Activated B cell treated with CpG ODN at 0.5 μM for 24 hours (primary cell): ENCODE measurements around the gene NEK2. TPM values are rescaled to one million over a fixed set of nuclear protein-coding genes. Genes with fewer than 3 reads are reported as not detected.

Experiments used
- ATAC-seq: fragments of 200-7000 bp; cut with Tn5 transposase; one replicate; pipeline ENCODE4 v1.10.0; 2021; ENCODE audit warnings: low read depth, mild to moderate bottlenecking, moderate library complexity
- CTCF ChIA-PET: fragments of 350-600 bp; sonication (Branson Sonifier 250); formaldehyde crosslinking; loops from one replicate; lab custom pipeline; 2021; ENCODE audit warnings: antibody characterized with exemption; lab: Charles Lee
- POLR2A ChIA-PET: fragments of 350-600 bp; sonication (Branson Sonifier 250); formaldehyde crosslinking; loops from one replicate; lab custom pipeline; 2021; ENCODE audit warnings: antibody characterized with exemption; lab: Charles Lee
- DNase-seq: peaks from one replicate; pipeline ENCODE4 v3.0.0; 2022
- H3K27ac Mint-ChIP-seq: one replicate; pipeline ENCODE4 v1.8.0; 2020; ENCODE audit warnings: mixed read lengths
- H3K27me3 Mint-ChIP-seq: one replicate; pipeline ENCODE4 v1.8.0; 2021; ENCODE audit warnings: mixed read lengths
- H3K36me3 Mint-ChIP-seq: one replicate; pipeline ENCODE4 v1.8.0; 2021; ENCODE audit warnings: low read depth, mixed read lengths
- H3K4me1 Mint-ChIP-seq: one replicate; pipeline ENCODE4 v1.8.0; 2021; ENCODE audit warnings: mixed read lengths
- H3K4me3 Mint-ChIP-seq: one replicate; pipeline ENCODE4 v1.8.0; 2020; ENCODE audit warnings: mild to moderate bottlenecking, mixed read lengths
- H3K9me3 Mint-ChIP-seq: one replicate; pipeline ENCODE4 v1.8.0; 2020; ENCODE audit warnings: mixed read lengths
- CTCF ChIP-seq: fragments of 200-600 bp; IDR thresholded peaks from one replicate; pipeline ENCODE4 v1.8.0; 2022; ENCODE audit warnings: antibody characterized with exemption, mild to moderate bottlenecking
- intact Hi-C: fragments of 100-400 bp; cut with micrococcal nuclease; formaldehyde crosslinking; loops from one replicate; pipeline ENCODE4 v1.15.1; 2024
- total RNA-seq: library from RNA; stranded (reverse); gene quantifications from 2 replicates; pipeline ENCODE4 v1.2.3, GENCODE V29; 2022

NEK2 gene
- total RNA-seq, 1 donor from 2014 or later: 0.35 TPM

- Mint-ChIP-seq H3K27me3 (no peaks in the 10 kb centered on the region), H3K4me3 (no peak overlapping the region), H3K4me1 (peaks cover 9% of the 10 kb centered on the region), H3K9me3 (no peaks in the 10 kb centered on the region), H3K27ac (no peak overlapping the region), H3K36me3 (no peaks in the 10 kb centered on the region)
- TF ChIP-seq CTCF: no peak
- no peak for ATAC-seq
- CTCF ChIA-PET: no interaction called here
- intact Hi-C loops: no loop called here
- POLR2A ChIA-PET: interaction anchor here (1.5 kb wide), 1 partner anchor 10 kb away, joined by 3 read pairs; no protein-coding TSS in a partner anchor
- no peak for DNase-seq
Observed at GRCh38 chr1:211708926-211709325, 33.5 kb upstream of the NEK2 start.

- no peak for TF ChIP-seq CTCF
- no peaks in the 10 kb centered on the region for H3K36me3 Mint-ChIP-seq
- no peak for ATAC-seq
- H3K4me3 Mint-ChIP-seq: no peak overlapping the region
- H3K27me3 Mint-ChIP-seq: no peaks in the 10 kb centered on the region
- ChIA-PET POLR2A (interaction anchor here (1.5 kb wide), 1 partner anchor 9 kb away, joined by 3 read pairs; no protein-coding TSS in a partner anchor), CTCF (no interaction called here)
- DNase-seq: no peak
- H3K9me3 Mint-ChIP-seq: no peaks in the 10 kb centered on the region
- H3K27ac Mint-ChIP-seq: no peak overlapping the region
- peaks cover 9% of the 10 kb centered on the region for H3K4me1 Mint-ChIP-seq
- intact Hi-C loops: no loop called here
Observed at GRCh38 chr1:211708006-211708405, 32.6 kb upstream of the NEK2 start.

GRCh38 chr1:211705467-211706091, 30.2 kb upstream of the NEK2 start:
- DNase-seq: no peak
- Mint-ChIP-seq H3K4me3 (no peak overlapping the region), H3K36me3 (no peaks in the 10 kb centered on the region), H3K9me3 (no peaks in the 10 kb centered on the region), H3K4me1 (peaks cover 2% of the 10 kb centered on the region), H3K27ac (no peak overlapping the region), H3K27me3 (peaks cover 1% of the 10 kb centered on the region)
- ATAC-seq: no peak
- CTCF ChIA-PET: no interaction called here
- intact Hi-C loops: no loop called here
- POLR2A ChIA-PET: no interaction called here
- no peak for TF ChIP-seq CTCF

- ATAC-seq: no peak
- CTCF ChIA-PET: no interaction called here
Observed at GRCh38 chr1:211704543-211704942, 29.1 kb upstream of the NEK2 start.

More at GRCh38 chr1:211704543-211704942, 29.1 kb upstream of the NEK2 start:
- intact Hi-C loops: no loop called here
- POLR2A ChIA-PET: no interaction called here
- H3K4me3 Mint-ChIP-seq: no peak overlapping the region
- H3K27ac Mint-ChIP-seq: no peak overlapping the region
- no peaks in the 10 kb centered on the region for H3K9me3 Mint-ChIP-seq
- H3K4me1 Mint-ChIP-seq: peaks cover 6% of the 10 kb centered on the region
- H3K36me3 Mint-ChIP-seq: no peaks in the 10 kb centered on the region
- TF ChIP-seq CTCF: no peak
- peaks cover 3% of the 10 kb centered on the region for H3K27me3 Mint-ChIP-seq
- no peak for DNase-seq
